MM.1S (cell line): ENCODE data around the gene ZNF716.

Experiments
- CTCF ChIP-seq: fragments of 300-600 bp; sonication (generic); IDR thresholded peaks from 2 replicates; pipeline ENCODE4 v1.5.1; 2016; ENCODE audit warnings: antibody characterized with exemption, low read length, mixed read lengths
- EZH2phosphoT487 ChIP-seq: fragments of 300-600 bp; sonication (generic); IDR thresholded peaks from 2 replicates; pipeline ENCODE4 v1.6.1; 2018; ENCODE audit warnings: antibody characterized with exemption, low read length

DNA sequence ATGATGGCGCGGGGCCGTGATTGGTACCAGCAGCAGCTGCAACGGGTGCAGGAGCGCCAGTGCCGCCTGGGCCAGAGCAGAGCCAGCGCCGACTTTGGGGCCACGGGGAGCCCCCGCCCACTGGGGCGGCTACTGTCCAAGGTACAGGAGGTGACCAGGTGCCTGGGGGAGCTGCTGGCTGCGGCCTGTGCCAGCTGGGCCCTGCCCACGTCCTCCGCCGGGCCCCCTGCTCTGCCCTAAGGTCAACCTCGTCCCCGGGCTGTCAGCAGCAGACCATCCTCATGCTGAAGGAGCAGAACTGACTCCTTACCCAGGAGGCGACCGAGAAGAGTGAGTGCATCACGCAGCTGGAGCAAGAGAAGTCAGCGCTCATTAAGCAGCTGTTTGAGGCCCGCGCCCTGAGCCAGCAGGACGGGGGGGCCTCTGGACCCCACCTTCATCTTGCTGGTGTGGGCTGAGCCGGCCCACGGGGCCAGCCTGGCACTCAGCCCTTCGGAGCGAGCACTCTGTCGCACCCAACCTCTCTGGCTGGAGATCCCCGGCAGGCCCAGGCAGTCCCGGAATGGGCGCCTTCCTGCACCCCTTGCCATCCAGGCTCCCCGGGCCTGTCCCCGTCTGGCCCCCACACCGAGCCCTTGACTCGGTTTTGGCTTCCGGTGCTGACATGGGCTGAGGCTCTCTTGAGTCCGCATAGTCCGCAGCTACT lies 24.6 kb upstream of the ZNF716 start:
- TF ChIP-seq CTCF (no peak), EZH2phosphoT487 (no peak)
